Gastrocnemius medialis (tissue), 4 donors: ENCODE data around the gene HACD2. TPM values are rescaled to one million over a fixed set of nuclear protein-coding genes. Genes with fewer than 3 reads are reported as not detected.
"Not testable (repeated sequence)": the region's sequence is repeated elsewhere in the genome, so short reads cannot be mapped to it uniquely, and the experiment has no call there.

Source experiments
- ATAC-seq, 2 donors: fragments of 150-250 bp; one replicate each; pipeline ENCODE4 v1.9.1; 2016
- DNase-seq, 2 donors: peaks; one replicate each; pipeline ENCODE4 v3.0.0-alpha.2; 2019
- H3K27ac ChIP-seq, 4 donors: fragments of 200-600 bp; sonication (generic); 1 replicate in 1 of 4; 2 replicates in 3 of 4; pipeline ENCODE4 v1.5.1; 2016 to 2018; ENCODE audit warnings: mild to moderate bottlenecking in 2 of 4, moderate library complexity in 1 of 4
- H3K27me3 ChIP-seq, 3 donors: fragments of 200-600 bp; sonication (generic) in 2 of 3; 1 replicate in 1 of 3; 2 replicates in 2 of 3; pipeline versions ENCODE4 v1.5.1 to v1.6.0; 2016 to 2019; ENCODE audit warnings: mild to moderate bottlenecking in 1 of 3, moderate library complexity in 1 of 3
- H3K36me3 ChIP-seq, 2 donors: fragments of 200-600 bp; sonication (generic) in 1 of 2; one replicate each; pipeline ENCODE4 v1.5.1; 2017 to 2018
- H3K4me1 ChIP-seq, 2 donors: fragments of 200-600 bp; sonication (generic) in 1 of 2; one replicate each; pipeline ENCODE4 v1.5.1; 2016 to 2017; ENCODE audit warnings: mild to moderate bottlenecking in 2 of 2
- H3K4me3 ChIP-seq, 4 donors: fragments of 200-600 bp; sonication (generic) in 3 of 4; 1 replicate in 1 of 4; 2 replicates in 3 of 4; pipeline ENCODE4 v1.5.1; 2016 to 2019; ENCODE audit warnings: mild to moderate bottlenecking in 2 of 4
- H3K9me3 ChIP-seq, 3 donors: fragments of 200-600 bp; sonication (generic) in 2 of 3; 1 replicate in 1 of 3; 2 replicates in 2 of 3; pipeline ENCODE4 v1.5.1; 2016 to 2019
- POLR2A ChIP-seq, 2 donors: fragments of 450-650 bp; IDR thresholded peaks; one replicate each; pipeline ENCODE4 v1.6.1; 2017; ENCODE audit warnings: antibody characterized with exemption in 2 of 2, mild to moderate bottlenecking in 2 of 2, moderate library complexity in 2 of 2
- in situ Hi-C, 4 donors: fragments of 200-750 bp; cut with MboI; loops; one replicate each; pipeline versions ENCODE4 v1.15.0 to v1.8.0; 2017; ENCODE audit warnings: low sequenced_read_pairs in 4 of 4
- intact Hi-C: fragments of 100-400 bp; cut with DNase I; formaldehyde crosslinking; loops from one replicate; pipeline ENCODE4 v1.15.1; 2023; ENCODE audit warnings: low total_unique reads
- total RNA-seq, 4 donors: library from RNA; depleted of rRNA; stranded (reverse); fragments of >200 nt; gene quantifications; one replicate each; pipeline versions ENCODE4 v1.1.0 to v1.2.3, GENCODE V29; 2016
- TF ChIP-seq, protein P1 (sequence below), 5 experiments: fragments of 450-650 bp in 3 of 5; fragments of 200-600 bp in 2 of 5; sonication (generic) in 2 of 5; IDR thresholded peaks in 4 of 5; conservative IDR thresholded peaks in 1 of 5; 1 replicate in 4 of 5; 2 replicates in 1 of 5; pipeline ENCODE4 v1.5.1; 2016 to 2019; ENCODE audit warnings: antibody characterized with exemption in 5 of 5, mild to moderate bottlenecking in 3 of 5, moderate library complexity in 3 of 5

Gene HACD2
- total RNA-seq, 4 donors from 2014 or later = 3.9 to 19.8 (median 6.7) TPM

DNA sequence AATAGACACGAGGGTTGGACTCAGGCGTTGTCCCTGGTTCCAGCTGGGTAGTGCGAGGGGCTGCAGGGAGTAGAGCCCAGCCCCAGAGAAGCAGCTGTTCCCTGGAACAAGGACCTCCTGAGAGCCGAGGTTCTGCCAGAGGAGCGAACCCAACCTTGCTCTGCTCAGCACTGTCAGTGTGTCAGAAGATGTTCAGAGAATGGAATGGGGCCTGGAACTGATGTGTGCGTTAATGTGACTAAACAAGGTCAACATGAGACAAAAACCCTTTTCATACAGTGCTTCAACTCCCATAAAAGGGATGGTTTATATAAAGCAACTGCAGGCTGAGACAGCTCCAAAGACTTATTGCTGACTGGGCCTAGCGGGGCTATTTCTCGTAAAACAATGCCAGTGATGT lies 35.5 kb upstream of the HACD2 start:
- no peak overlapping the region for H3K4me3 ChIP-seq
- TF ChIP-seq POLR2A (IDR thresholded peaks at IDR 0.05) = no peak
- H3K36me3 ChIP-seq = no peaks in the 10 kb centered on the region
- H3K4me1 ChIP-seq = no peaks in the 10 kb centered on the region
- H3K9me3 ChIP-seq = no peaks in the 10 kb centered on the region
- ATAC-seq (peak in 1 of 2 donors; percentile 18), DNase-seq (no peak)
- in situ Hi-C loops (no loop called here), intact Hi-C loops (no loop called here)
- no peak overlapping the region for H3K27ac ChIP-seq
- no peaks in the 10 kb centered on the region for H3K27me3 ChIP-seq

- Histone ChIP-seq H3K4me1 (no peaks in the 10 kb centered on the region), H3K27ac (no peak overlapping the region), H3K4me3 (no peak overlapping the region), H3K36me3 (no peaks in the 10 kb centered on the region), H3K9me3 (no peaks in the 10 kb centered on the region), H3K27me3 (no peaks in the 10 kb centered on the region)
- intact Hi-C loops (no loop called here), in situ Hi-C loops (no loop called here)
- peak; percentile 20 to 44 for DNase-seq
- peak in 1 of 2 donors; percentile 24 for ATAC-seq
- TF ChIP-seq, protein P1, sequence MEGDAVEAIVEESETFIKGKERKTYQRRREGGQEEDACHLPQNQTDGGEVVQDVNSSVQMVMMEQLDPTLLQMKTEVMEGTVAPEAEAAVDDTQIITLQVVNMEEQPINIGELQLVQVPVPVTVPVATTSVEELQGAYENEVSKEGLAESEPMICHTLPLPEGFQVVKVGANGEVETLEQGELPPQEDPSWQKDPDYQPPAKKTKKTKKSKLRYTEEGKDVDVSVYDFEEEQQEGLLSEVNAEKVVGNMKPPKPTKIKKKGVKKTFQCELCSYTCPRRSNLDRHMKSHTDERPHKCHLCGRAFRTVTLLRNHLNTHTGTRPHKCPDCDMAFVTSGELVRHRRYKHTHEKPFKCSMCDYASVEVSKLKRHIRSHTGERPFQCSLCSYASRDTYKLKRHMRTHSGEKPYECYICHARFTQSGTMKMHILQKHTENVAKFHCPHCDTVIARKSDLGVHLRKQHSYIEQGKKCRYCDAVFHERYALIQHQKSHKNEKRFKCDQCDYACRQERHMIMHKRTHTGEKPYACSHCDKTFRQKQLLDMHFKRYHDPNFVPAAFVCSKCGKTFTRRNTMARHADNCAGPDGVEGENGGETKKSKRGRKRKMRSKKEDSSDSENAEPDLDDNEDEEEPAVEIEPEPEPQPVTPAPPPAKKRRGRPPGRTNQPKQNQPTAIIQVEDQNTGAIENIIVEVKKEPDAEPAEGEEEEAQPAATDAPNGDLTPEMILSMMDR (IDR thresholded peaks at IDR 0.05 in 4 of 5, conservative IDR thresholded peaks at IDR 0.05 in 1 of 5) = no peak
- no peak for TF ChIP-seq POLR2A (IDR thresholded peaks at IDR 0.05)
Measured at GRCh38 chr3:123618768-123619484, 34.1 kb upstream of the HACD2 start.

DNA sequence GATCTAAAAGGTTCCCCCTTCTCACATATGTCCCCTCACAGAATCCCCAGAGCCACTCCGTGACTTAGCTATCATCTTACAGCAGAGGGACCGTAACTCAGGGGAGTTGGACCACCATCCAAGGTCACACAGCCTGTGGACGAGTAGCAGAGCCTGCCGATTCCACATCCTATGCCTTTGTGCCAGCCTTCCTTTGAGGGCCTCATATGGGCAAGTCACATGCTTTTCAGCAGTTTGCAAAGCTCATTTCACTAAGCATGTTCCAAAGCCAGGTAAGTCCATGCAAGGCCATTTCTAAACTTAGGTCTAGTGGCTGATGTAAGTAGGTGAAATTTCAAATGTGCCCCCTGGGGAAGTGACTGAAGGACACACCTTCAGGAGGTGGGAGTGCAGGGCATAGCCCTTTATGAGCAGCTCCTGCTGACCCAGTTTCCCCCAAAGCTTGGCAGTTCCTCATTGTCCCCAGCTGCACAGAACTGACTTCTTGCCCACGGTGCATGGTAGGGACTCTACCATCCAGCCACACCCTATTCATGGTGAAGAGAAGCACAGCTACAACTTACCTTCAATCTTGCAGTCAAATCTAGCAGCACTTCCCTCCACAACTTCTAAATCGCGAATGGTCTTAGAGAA lies 33.3 kb upstream of the HACD2 start:
- H3K4me3 ChIP-seq = no peak overlapping the region
- no peak for ATAC-seq

GRCh38 chr3:123616593-123616992 lies 31.7 kb upstream of the HACD2 start:
- H3K27me3 ChIP-seq = no peaks in the 10 kb centered on the region
- no peak for DNase-seq
- H3K9me3 ChIP-seq = no peaks in the 10 kb centered on the region
- in situ Hi-C loops (no loop called here), intact Hi-C loops (no loop called here)
- no peak overlapping the region for H3K27ac ChIP-seq
- TF ChIP-seq, protein P1 (IDR thresholded peaks at IDR 0.05 in 4 of 5, conservative IDR thresholded peaks at IDR 0.05 in 1 of 5) = no peak
- TF ChIP-seq POLR2A (IDR thresholded peaks at IDR 0.05) = no peak
- H3K4me1 ChIP-seq = no peaks in the 10 kb centered on the region
- ATAC-seq = no peak
- H3K4me3 ChIP-seq = no peak overlapping the region
- no peaks in the 10 kb centered on the region for H3K36me3 ChIP-seq

More for the DNA sequence above, 33.3 kb upstream of the HACD2 start:
- in situ Hi-C loops (no loop called here), intact Hi-C loops (no loop called here)
- DNase-seq = no peak
- no peaks in the 10 kb centered on the region for H3K9me3 ChIP-seq
- no peaks in the 10 kb centered on the region for H3K27me3 ChIP-seq
- H3K36me3 ChIP-seq = no peaks in the 10 kb centered on the region
- no peak overlapping the region for H3K27ac ChIP-seq
- no peaks in the 10 kb centered on the region for H3K4me1 ChIP-seq
- TF ChIP-seq, protein P1 (IDR thresholded peaks at IDR 0.05 in 4 of 5, conservative IDR thresholded peaks at IDR 0.05 in 1 of 5) = no peak
- no peak for TF ChIP-seq POLR2A (IDR thresholded peaks at IDR 0.05)

DNA sequence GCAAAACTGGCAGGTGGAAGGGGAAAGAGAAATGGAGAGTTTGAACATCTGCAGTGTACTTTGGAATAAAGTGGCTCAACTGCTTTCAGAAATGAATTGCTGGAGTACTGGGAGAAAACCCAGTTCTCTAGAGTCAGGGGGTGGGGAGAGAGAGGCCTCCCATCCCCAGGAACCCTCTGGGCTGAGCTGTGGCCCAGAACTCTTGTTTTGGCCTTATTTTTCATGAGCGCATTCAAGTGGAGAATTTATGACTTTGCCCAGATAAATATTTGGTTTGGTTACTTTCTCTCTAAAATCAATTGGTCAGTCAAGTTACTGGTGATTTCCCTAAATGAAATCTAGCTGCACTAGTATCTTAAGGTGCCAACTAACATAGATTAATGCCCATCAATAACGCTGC lies 28.7 kb upstream of the HACD2 start:
- no peak for DNase-seq
- Histone ChIP-seq H3K27me3 (no peaks in the 10 kb centered on the region), H3K36me3 (no peaks in the 10 kb centered on the region), H3K4me1 (no peaks in the 10 kb centered on the region), H3K9me3 (no peaks in the 10 kb centered on the region), H3K4me3 (no peak overlapping the region), H3K27ac (no peak overlapping the region)
- TF ChIP-seq, protein P1 (IDR thresholded peaks at IDR 0.05 in 4 of 5, conservative IDR thresholded peaks at IDR 0.05 in 1 of 5) = no peak
- TF ChIP-seq POLR2A (IDR thresholded peaks at IDR 0.05) = no peak
- in situ Hi-C loops = no loop called here
- intact Hi-C loops = no loop called here
- no peak for ATAC-seq

- H3K27ac ChIP-seq, ATAC-seq, H3K9me3 ChIP-seq, H3K4me3 ChIP-seq, DNase-seq, intact Hi-C loops, H3K36me3 ChIP-seq, in situ Hi-C loops, H3K27me3 ChIP-seq, H3K4me1 ChIP-seq: not testable (repeated sequence)
Measured at GRCh38 chr3:123611674-123612073, 26.8 kb upstream of the HACD2 start.
